RWPE2 (cell line): Measurements from ENCODE around the gene SLC31A1.

ENCODE experiments used
- ATAC-seq: fragments of 200-7000 bp; cut with Tn5 transposase; 3 replicates; pipeline ENCODE4 v1.9.1; 2021; ENCODE audit warnings: low read depth
- DNase-seq: peaks from one replicate; pipeline ENCODE4 v3.0.0-alpha.2; 2020; ENCODE audit warnings: low spot score
- H3K27ac ChIP-seq: fragments of 450-650 bp; 2 replicates; pipeline ENCODE4 v1.5.1; 2017; ENCODE audit warnings: mild to moderate bottlenecking; ENCODE audit not compliant: poor library complexity, severe bottlenecking
- H3K27me3 ChIP-seq: fragments of 250-450 bp; sonication (Bioruptor Pico); 2 replicates; pipeline ENCODE4 v1.5.1; 2021; ENCODE audit warnings: mild to moderate bottlenecking, moderate library complexity; ENCODE audit not compliant: insufficient read depth, poor library complexity, severe bottlenecking
- H3K36me3 ChIP-seq: fragments of 250-450 bp; sonication (Bioruptor Pico); 2 replicates; pipeline ENCODE4 v1.5.1; 2020; ENCODE audit warnings: low read depth, mild to moderate bottlenecking, moderate library complexity
- H3K4me1 ChIP-seq: fragments of 250-450 bp; sonication (Bioruptor Pico); 2 replicates; pipeline ENCODE4 v1.5.1; 2021; ENCODE audit warnings: mild to moderate bottlenecking, moderate library complexity; ENCODE audit not compliant: insufficient read depth, poor library complexity, severe bottlenecking
- H3K4me3 ChIP-seq: fragments of 250-450 bp; sonication (Bioruptor Pico); 2 replicates; pipeline ENCODE4 v1.5.1; 2021; ENCODE audit warnings: mild to moderate bottlenecking, moderate library complexity; ENCODE audit not compliant: severe bottlenecking
- H3K9me3 ChIP-seq: fragments of 250-450 bp; sonication (Bioruptor Pico); 2 replicates; pipeline ENCODE4 v1.5.1; 2021; ENCODE audit warnings: mild to moderate bottlenecking, moderate library complexity; ENCODE audit not compliant: severe bottlenecking
- CTCF ChIP-seq: fragments of 450-650 bp; IDR thresholded peaks from one replicate; pipeline ENCODE4 v1.5.1; 2017; ENCODE audit warnings: mild to moderate bottlenecking, moderate library complexity; ENCODE audit not compliant: poor library complexity, severe bottlenecking

The SLC31A1 gene

GRCh38 chr9:113307396-113307975, 86.1 kb downstream of the SLC31A1 start:
- no peak for TF ChIP-seq CTCF
- ATAC-seq (no peak), DNase-seq (no peak)
- no peaks in the 10 kb centered on the region for H3K9me3 ChIP-seq
- no peaks in the 10 kb centered on the region for H3K4me1 ChIP-seq
- no peaks in the 10 kb centered on the region for H3K27me3 ChIP-seq
- no peak overlapping the region for H3K27ac ChIP-seq
- no peak overlapping the region for H3K4me3 ChIP-seq
- H3K36me3 ChIP-seq = no peaks in the 10 kb centered on the region

GRCh38 chr9:113309204-113309813, 88.0 kb downstream of the SLC31A1 start:
- no peaks in the 10 kb centered on the region for H3K4me1 ChIP-seq
- no peaks in the 10 kb centered on the region for H3K9me3 ChIP-seq
- DNase-seq (no peak), ATAC-seq (no peak)
- peak; percentile 84 for TF ChIP-seq CTCF
- no peak overlapping the region for H3K27ac ChIP-seq
- H3K36me3 ChIP-seq = no peaks in the 10 kb centered on the region
- H3K27me3 ChIP-seq = no peaks in the 10 kb centered on the region
- no peak overlapping the region for H3K4me3 ChIP-seq

DNA sequence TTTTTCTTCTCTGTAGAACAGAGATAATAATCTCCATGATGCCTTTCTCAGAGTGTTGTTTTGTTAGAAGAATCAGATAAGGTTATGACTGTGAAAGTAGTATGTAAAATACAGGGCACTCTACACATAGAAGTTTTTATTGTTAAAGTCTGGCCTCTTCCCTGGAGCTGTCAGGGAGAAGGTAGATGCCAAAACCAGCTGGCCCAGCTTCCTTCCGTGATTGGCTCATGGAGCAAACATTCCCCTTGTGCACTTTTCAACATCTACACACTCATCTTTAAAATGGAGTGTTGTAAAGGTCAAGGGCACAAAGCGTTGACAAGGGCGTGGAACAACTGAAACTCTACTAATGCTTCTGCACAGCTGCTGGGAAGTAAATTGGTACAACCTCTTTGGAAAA, 89.2 kb downstream of the SLC31A1 start:
- ATAC-seq (no peak), DNase-seq (no peak)
- Histone ChIP-seq H3K27ac (no peak overlapping the region), H3K27me3 (no peaks in the 10 kb centered on the region), H3K9me3 (no peaks in the 10 kb centered on the region), H3K4me3 (no peak overlapping the region), H3K36me3 (no peaks in the 10 kb centered on the region), H3K4me1 (no peaks in the 10 kb centered on the region)
- TF ChIP-seq CTCF = no peak

GRCh38 chr9:113311961-113312360, 90.6 kb downstream of the SLC31A1 start:
- Histone ChIP-seq H3K27ac (no peak overlapping the region), H3K36me3 (no peaks in the 10 kb centered on the region), H3K4me3 (no peak overlapping the region), H3K27me3 (no peaks in the 10 kb centered on the region), H3K4me1 (no peaks in the 10 kb centered on the region), H3K9me3 (no peaks in the 10 kb centered on the region)
- no peak for TF ChIP-seq CTCF
- DNase-seq (no peak), ATAC-seq (no peak)

DNA sequence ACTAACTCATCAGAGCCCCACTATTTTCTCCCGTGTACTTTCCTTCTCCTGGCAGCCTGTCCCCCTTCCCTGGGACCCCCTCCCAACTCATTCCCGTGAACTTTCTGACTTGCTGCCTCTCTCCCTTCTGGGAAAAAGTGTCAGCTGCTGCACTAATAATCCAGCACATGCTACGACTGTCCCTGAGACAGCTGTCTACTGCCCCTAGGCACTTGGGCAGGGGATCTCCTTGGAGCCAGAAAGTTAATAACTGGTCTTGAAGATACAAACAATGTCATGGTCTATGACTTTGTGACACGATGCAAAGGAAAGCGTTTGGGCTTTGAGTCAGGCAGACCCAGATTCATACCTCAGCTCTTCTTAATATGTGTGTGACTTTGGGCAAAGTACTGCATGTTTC, 91.9 kb downstream of the SLC31A1 start:
- Histone ChIP-seq H3K9me3 (no peaks in the 10 kb centered on the region), H3K27ac (no peak overlapping the region), H3K4me1 (no peaks in the 10 kb centered on the region), H3K27me3 (no peaks in the 10 kb centered on the region), H3K4me3 (no peak overlapping the region), H3K36me3 (no peaks in the 10 kb centered on the region)
- DNase-seq = no peak
- ATAC-seq = no peak
- no peak for TF ChIP-seq CTCF
